ENCODE results near the gene UBE4A.

UBE4A gene

GRCh38 chr11:118441770-118442275 lies 82.4 kb downstream of the UBE4A start:
- no peak for DNase-seq

- DNase-seq: no peak
Observed at GRCh38 chr11:118442301-118442700, 82.9 kb downstream of the UBE4A start.

- no peak for DNase-seq
Observed at GRCh38 chr11:118442908-118443589, 83.6 kb downstream of the UBE4A start.

- DNase-seq: no peak
Observed at GRCh38 chr11:118443590-118444218, 84.3 kb downstream of the UBE4A start.

- no peak for DNase-seq
Observed at GRCh38 chr11:118447423-118447822, 88.0 kb downstream of the UBE4A start.

GRCh38 chr11:118448294-118448693 lies 88.9 kb downstream of the UBE4A start:
- DNase-seq: no peak
